GM18873 (cell line): ENCODE data around the gene GRM6.

ENCODE experiments used
- ATAC-seq: cut with Tn5 transposase; IDR thresholded peaks from one replicate; pipeline ENCODE4 v1.9.1; 2021; ENCODE audit warnings: mild to moderate bottlenecking, moderate library complexity, moderate number of reproducible peaks; ENCODE audit not compliant: unreplicated experiment, low FRiP score

The GRM6 gene

GRCh38 chr5:178984145-178985072 lies 10.7 kb downstream of the GRM6 start:
- no peak for ATAC-seq

DNA sequence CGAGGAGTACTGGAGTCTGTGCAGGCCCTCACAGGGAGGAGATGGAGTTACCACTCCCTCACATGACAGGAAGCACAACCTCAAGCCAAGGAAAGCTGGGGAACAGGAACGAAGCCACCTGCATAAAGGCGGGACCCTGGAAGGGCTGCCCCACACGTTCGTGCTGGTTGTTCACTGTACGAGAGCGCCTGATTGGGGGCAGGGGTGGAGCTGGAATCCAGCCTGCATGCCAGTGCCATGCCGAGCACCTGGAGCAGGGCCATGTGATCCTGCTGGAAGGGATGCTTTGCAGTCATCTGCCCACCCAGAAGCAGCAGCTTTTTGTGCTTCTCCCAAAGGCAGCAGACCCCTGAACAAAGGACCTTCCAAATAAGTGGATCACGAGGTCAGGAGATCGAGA lies 11.4 kb downstream of the GRM6 start:
- ATAC-seq, result no peak

- ATAC-seq, result no peak
Observed at GRCh38 chr5:178982941-178983340, 12.2 kb downstream of the GRM6 start.

GRCh38 chr5:178981381-178981780 lies 13.7 kb downstream of the GRM6 start:
- ATAC-seq, result no peak

GRCh38 chr5:178965465-178966055 lies 29.6 kb downstream of the GRM6 start:
- no peak for ATAC-seq

GRCh38 chr5:178941361-178941760 lies 53.8 kb downstream of the GRM6 start:
- ATAC-seq, result no peak

- ATAC-seq, result no peak
Observed at GRCh38 chr5:178940569-178941360, 54.4 kb downstream of the GRM6 start, which contains the start of gene ZNF454. Gene ZNF454 (plus strand): TSS chr5:178941198. CDS start chr5:178942792, 1,594 bp downstream.

GRCh38 chr5:178931846-178932760 lies 63.0 kb downstream of the GRM6 start:
- no peak for ATAC-seq
